GM13977 (cell line): ENCODE measurements around the gene TEKTIP1.

Experiments used
- DNase-seq: peaks from one replicate; pipeline ENCODE4 v3.0.0; 2012; ENCODE audit warnings: low spot score
- CTCF ChIP-seq: IDR thresholded peaks from 2 replicates; pipeline ENCODE4 v1.5.1; 2012; ENCODE audit warnings: mild to moderate bottlenecking, control low read depth; ENCODE audit not compliant: insufficient read depth; ENCODE audit errors: extremely low read depth, missing control alignments
- in situ Hi-C: fragments of 300-500 bp; cut with MboI; formaldehyde crosslinking; loops from one replicate; pipeline ENCODE4 v1.12.0; 2022; ENCODE audit warnings: low sequenced_read_pairs, low pct_unique_long_range_greater_than_20kb, mixed read lengths, inconsistent platforms; ENCODE audit not compliant: unreplicated experiment

TEKTIP1 gene

GRCh38 chr19:3537101-3537437, 1.9 kb upstream of the TEKTIP1 start:
- in situ Hi-C loops = no loop called here
- DNase-seq = no peak
- no peak for TF ChIP-seq CTCF

GRCh38 chr19:3537438-3538240, 1.3 kb upstream of the TEKTIP1 start:
- no peak for DNase-seq
- in situ Hi-C loops = no loop called here
- TF ChIP-seq CTCF = no peak

GRCh38 chr19:3538258-3538929, 580 bp upstream of the TEKTIP1 start:
- no peak for DNase-seq
- in situ Hi-C loops = no loop called here
- no peak for TF ChIP-seq CTCF

- DNase-seq = no peak
- in situ Hi-C loops = no loop called here
- no peak for TF ChIP-seq CTCF
These were observed 763 bp downstream of the TEKTIP1 start for GRCh38 chr19:3539756-3540118.

- no peak for TF ChIP-seq CTCF
- in situ Hi-C loops = no loop called here
- no peak for DNase-seq
These were observed 4.4 kb downstream of the TEKTIP1 start for GRCh38 chr19:3543150-3544057.

GRCh38 chr19:3544058-3544376, 5.0 kb downstream of the TEKTIP1 start:
- DNase-seq = no peak
- no peak for TF ChIP-seq CTCF
- in situ Hi-C loops = no loop called here
